Measurements from ENCODE around the gene XNDC1N.
"Not testable (repeated sequence)": the region's sequence is repeated elsewhere in the genome, so short reads cannot be mapped to it uniquely, and the experiment has no call there.

XNDC1N gene

DNA sequence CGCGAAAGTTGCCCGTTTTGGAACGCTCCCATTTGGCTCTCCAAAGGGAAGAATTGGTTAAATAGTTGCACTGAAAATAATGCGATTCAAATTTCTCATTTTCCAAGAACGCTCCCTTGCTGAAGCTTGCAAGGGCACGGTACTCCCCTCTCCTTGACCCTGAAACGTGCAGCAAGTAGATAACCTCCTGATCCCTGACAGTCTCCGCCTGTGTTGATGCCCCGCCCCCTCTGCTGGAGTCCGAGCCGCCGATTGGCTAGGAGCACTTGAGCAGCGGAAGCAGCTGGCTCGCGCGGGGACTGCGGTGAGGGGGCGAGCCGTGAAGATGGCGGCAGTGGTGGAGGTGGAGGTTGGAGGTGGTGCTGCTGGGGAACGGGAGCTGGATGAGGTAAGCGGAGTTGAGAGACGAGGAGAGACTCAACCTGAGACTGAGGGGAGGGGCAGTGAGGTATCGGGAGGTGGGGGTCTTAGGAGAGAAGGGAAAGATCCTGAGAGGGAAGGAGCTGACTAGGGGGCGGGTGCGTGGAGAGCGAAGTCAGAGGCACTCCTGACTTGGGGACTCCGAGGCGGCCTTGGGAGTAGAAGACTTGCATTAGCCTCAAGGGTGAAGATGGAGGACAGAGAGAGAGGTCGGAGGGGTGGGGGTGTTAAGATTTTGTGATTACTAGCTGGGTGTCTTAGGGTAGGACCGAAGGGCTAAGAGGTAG is 496 bp upstream of the XNDC1N start, which contains the start of gene RNF121:
RNF121 (plus strand) TSS at position 310 of the 707 bp plus-strand sequence; CDS start at position 326, 16 bp downstream.
- H3K36me3 Mint-ChIP-seq (ENCODE audit: insufficient read depth), result peaks cover 20% of the 10 kb centered on the region
- H3K27me3 Mint-ChIP-seq, result no peaks in the 10 kb centered on the region

DNA sequence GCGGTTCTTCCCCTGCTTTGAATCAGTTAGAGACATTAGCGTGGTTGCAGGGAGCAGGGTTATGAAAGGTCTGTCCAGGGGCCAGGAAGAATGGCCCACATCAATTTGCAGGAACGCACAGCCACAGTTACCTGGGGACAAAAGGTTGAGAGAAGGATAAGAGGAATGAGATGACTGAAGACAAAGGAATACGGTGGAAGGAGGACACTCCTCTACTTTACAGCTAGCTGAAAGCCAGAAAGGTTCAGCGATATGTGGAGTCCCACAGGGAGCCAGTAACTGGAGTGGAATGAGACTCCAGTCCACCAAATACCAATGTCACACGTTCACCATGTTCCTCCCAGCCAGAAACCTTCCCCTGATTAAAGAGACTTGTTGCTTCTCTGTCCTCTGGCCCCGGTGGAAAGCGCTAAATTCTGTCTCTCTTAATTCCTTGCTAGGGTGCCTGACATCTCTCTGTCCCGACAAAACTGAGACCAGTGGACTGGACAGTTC is 10.7 kb downstream of the XNDC1N start:
- Mint-ChIP-seq H3K4me1 (no peaks in the 10 kb centered on the region), H3K27ac (ENCODE audit: low read depth) (no peak overlapping the region), H3K9me3 (no peaks in the 10 kb centered on the region), H3K27me3 (no peaks in the 10 kb centered on the region), H3K36me3 (ENCODE audit: insufficient read depth) (peaks cover 32% of the 10 kb centered on the region), H3K4me3 (no peak overlapping the region)
- ATAC-seq (replicated peaks; ENCODE audit: extremely low read depth, poor library complexity, severe bottlenecking) (no peak), DNase-seq (ENCODE audit: low spot score in 2 of 2) (no peak)

More for the DNA sequence above, 496 bp upstream of the XNDC1N start, which contains the start of gene RNF121:
- ATAC-seq (replicated peaks; ENCODE audit: extremely low read depth, poor library complexity, severe bottlenecking) (peak; percentile 85), DNase-seq (ENCODE audit: low spot score in 2 of 2) (peak; percentile 95 to 96)
- peak within 1 kb of the TSS; percentile 95 for H3K27ac Mint-ChIP-seq (ENCODE audit: low read depth)
- H3K4me1 Mint-ChIP-seq, result peaks cover 54% of the 10 kb centered on the region
- H3K4me3 Mint-ChIP-seq, result peak within 1 kb of the TSS; percentile 91
- H3K9me3 Mint-ChIP-seq, result no peaks in the 10 kb centered on the region

GRCh38 chr11:71914617-71915189 is 13.7 kb downstream of the XNDC1N start:
- no peaks in the 10 kb centered on the region for H3K9me3 Mint-ChIP-seq
- H3K4me1 Mint-ChIP-seq, result no peaks in the 10 kb centered on the region
- peaks cover 32% of the 10 kb centered on the region for H3K36me3 Mint-ChIP-seq (ENCODE audit: insufficient read depth)
- H3K4me3 Mint-ChIP-seq, result no peak overlapping the region
- no peak overlapping the region for H3K27ac Mint-ChIP-seq (ENCODE audit: low read depth)
- DNase-seq (ENCODE audit: low spot score in 2 of 2) (no peak), ATAC-seq (replicated peaks; ENCODE audit: extremely low read depth, poor library complexity, severe bottlenecking) (no peak)
- no peaks in the 10 kb centered on the region for H3K27me3 Mint-ChIP-seq

- peaks cover 32% of the 10 kb centered on the region for H3K36me3 Mint-ChIP-seq (ENCODE audit: insufficient read depth)
- no peaks in the 10 kb centered on the region for H3K9me3 Mint-ChIP-seq
- no peak overlapping the region for H3K4me3 Mint-ChIP-seq
- DNase-seq (ENCODE audit: low spot score in 2 of 2) (no peak), ATAC-seq (replicated peaks; ENCODE audit: extremely low read depth, poor library complexity, severe bottlenecking) (no peak)
- no peak overlapping the region for H3K27ac Mint-ChIP-seq (ENCODE audit: low read depth)
- no peaks in the 10 kb centered on the region for H3K4me1 Mint-ChIP-seq
- no peaks in the 10 kb centered on the region for H3K27me3 Mint-ChIP-seq
Measured at GRCh38 chr11:71913756-71914526, 14.5 kb downstream of the XNDC1N start.

DNA sequence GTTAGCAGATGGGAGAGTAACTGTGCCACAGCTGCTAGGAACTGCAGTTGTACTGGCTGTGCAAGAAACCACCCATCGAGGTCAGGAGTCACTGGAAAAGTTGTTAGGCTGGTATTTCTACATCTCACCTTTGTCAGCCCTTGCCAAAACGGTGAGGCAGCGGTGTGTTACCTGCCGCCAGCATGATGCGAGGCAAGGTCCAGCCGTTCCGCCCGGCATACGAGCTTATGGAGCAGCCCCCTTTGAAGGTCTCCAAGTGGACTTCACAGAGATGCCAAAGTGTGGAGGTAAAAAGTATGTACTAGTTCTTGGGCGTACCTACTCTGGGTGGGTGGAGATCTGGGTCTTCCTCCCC is 16.4 kb downstream of the XNDC1N start:
- peaks cover 29% of the 10 kb centered on the region for H3K36me3 Mint-ChIP-seq (ENCODE audit: insufficient read depth)
- not testable (repeated sequence) for ATAC-seq (replicated peaks; ENCODE audit: extremely low read depth, poor library complexity, severe bottlenecking); H3K27ac Mint-ChIP-seq (ENCODE audit: low read depth); H3K9me3 Mint-ChIP-seq; H3K27me3 Mint-ChIP-seq; H3K4me3 Mint-ChIP-seq; H3K4me1 Mint-ChIP-seq; DNase-seq (ENCODE audit: low spot score in 2 of 2)

GRCh38 chr11:71911321-71911985 is 16.9 kb downstream of the XNDC1N start:
- not testable (repeated sequence) for H3K27me3 Mint-ChIP-seq; H3K27ac Mint-ChIP-seq (ENCODE audit: low read depth); DNase-seq (ENCODE audit: low spot score in 2 of 2); H3K9me3 Mint-ChIP-seq; H3K4me3 Mint-ChIP-seq; ATAC-seq (replicated peaks; ENCODE audit: extremely low read depth, poor library complexity, severe bottlenecking); H3K4me1 Mint-ChIP-seq
- H3K36me3 Mint-ChIP-seq (ENCODE audit: insufficient read depth), result peaks cover 26% of the 10 kb centered on the region

DNA sequence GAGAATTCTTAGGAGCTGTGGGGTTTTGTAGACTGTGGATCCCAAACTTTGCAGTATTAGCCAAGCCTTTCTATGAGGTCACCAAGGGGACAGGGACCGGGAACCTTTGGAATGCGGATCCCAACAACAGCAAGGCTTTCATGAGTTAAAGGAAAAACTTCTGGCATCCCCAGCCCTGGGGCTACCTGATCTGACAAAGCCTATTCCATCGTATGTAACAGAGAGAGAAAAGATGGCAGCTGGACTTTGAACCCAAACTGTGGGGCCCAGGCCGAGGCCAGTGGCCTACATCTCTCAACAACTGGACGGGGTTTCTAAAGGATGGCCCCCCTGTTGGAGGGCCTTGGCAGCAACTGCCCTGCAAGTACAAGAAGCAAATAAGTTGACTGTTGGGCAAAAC is 17.6 kb downstream of the XNDC1N start:
- not testable (repeated sequence) for H3K27me3 Mint-ChIP-seq; H3K27ac Mint-ChIP-seq (ENCODE audit: low read depth); H3K9me3 Mint-ChIP-seq; H3K4me3 Mint-ChIP-seq; DNase-seq (ENCODE audit: low spot score in 2 of 2); ATAC-seq (replicated peaks; ENCODE audit: extremely low read depth, poor library complexity, severe bottlenecking); H3K4me1 Mint-ChIP-seq
- H3K36me3 Mint-ChIP-seq (ENCODE audit: insufficient read depth), result peaks cover 21% of the 10 kb centered on the region

DNA sequence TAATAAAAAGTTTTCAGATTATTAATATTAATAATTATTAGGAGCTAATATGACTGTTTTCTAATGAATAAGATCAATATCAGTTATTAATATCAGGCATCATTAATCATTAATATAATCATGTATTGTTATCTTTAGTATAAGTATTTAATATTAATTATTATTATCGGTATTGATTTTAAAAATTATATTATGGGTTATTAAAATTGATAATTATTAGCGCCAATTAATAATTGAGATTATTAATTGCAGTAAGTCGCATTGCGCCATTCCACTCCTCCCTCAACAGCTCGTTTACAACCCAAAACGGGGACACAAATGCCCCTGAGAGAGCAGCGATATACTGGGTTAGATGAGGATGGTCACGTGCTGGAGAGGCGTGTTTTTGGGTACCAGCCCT is 20.2 kb downstream of the XNDC1N start:
- H3K27me3 Mint-ChIP-seq, result no peaks in the 10 kb centered on the region
- no peaks in the 10 kb centered on the region for H3K4me1 Mint-ChIP-seq
- no peak for DNase-seq (ENCODE audit: low spot score in 2 of 2)
- H3K36me3 Mint-ChIP-seq (ENCODE audit: insufficient read depth), result peaks cover 4% of the 10 kb centered on the region
- ATAC-seq (replicated peaks; ENCODE audit: extremely low read depth, poor library complexity, severe bottlenecking), result no peak
- H3K27ac Mint-ChIP-seq (ENCODE audit: low read depth), result no peak overlapping the region
- H3K9me3 Mint-ChIP-seq, result no peaks in the 10 kb centered on the region
- no peak overlapping the region for H3K4me3 Mint-ChIP-seq

GRCh38 chr11:71901137-71901536 is 27.3 kb downstream of the XNDC1N start:
- H3K4me3 Mint-ChIP-seq; H3K4me1 Mint-ChIP-seq; ATAC-seq (replicated peaks; ENCODE audit: extremely low read depth, poor library complexity, severe bottlenecking); H3K36me3 Mint-ChIP-seq (ENCODE audit: insufficient read depth); H3K9me3 Mint-ChIP-seq; H3K27ac Mint-ChIP-seq (ENCODE audit: low read depth); H3K27me3 Mint-ChIP-seq; DNase-seq (ENCODE audit: low spot score in 2 of 2): not testable (repeated sequence)

DNA sequence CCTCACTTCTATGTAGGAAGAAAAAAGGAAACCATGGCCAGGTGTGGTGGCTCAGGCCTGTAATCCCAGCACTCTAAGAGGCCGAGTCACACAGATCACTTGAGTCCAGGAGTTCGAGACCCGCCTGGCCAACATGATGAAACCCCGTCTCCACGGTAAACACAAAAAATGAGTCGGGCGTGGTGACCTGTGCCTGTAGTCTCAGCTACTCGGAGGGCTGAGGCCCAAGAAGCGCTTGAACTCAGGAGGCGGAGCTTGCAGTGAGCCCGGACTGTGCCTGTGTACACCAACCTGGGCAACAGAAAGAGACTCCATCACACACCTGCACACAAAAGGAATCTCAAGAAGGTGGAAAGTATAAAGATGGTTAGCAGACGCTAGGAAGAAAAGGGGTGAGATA is 32.4 kb downstream of the XNDC1N start:
- no peak overlapping the region for H3K4me3 Mint-ChIP-seq
- no peaks in the 10 kb centered on the region for H3K9me3 Mint-ChIP-seq
- no peak overlapping the region for H3K27ac Mint-ChIP-seq (ENCODE audit: low read depth)

DNA sequence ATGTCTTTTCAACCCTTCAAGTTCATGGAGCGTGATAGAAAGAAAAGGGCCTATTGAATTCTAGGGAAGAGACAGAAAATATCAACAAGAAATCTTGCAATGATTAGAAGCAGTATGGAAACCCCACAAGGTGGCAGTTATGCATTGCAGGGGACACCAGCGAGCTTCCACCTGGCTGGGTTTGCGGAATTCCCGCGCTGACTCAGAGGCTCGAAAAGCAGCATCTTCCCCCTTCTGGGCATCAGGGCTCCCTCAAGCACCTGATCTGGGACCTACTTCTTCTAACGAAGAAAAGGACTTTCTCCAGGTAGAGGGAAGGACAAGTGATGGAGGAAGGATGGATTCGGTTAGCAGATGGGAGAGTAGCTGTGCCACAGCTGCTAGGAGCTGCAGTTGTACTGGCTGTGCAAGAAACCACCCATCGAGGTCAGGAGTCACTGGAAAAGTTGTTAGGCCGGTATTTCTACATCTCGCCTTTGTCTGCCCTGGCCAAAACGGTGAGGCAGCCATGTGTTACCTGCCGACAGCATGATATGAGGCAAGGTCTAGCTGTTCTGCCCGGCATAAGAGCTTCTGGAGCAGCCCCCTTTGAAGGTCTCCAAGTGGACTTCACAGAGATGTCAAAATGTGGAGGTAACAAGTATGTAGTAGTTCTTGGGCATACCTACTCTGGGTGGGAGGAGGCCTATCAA is 39.1 kb downstream of the XNDC1N start:
- H3K4me1 Mint-ChIP-seq; DNase-seq (ENCODE audit: low spot score in 2 of 2); H3K9me3 Mint-ChIP-seq; H3K27ac Mint-ChIP-seq (ENCODE audit: low read depth); H3K27me3 Mint-ChIP-seq; H3K4me3 Mint-ChIP-seq; ATAC-seq (replicated peaks; ENCODE audit: extremely low read depth, poor library complexity, severe bottlenecking); H3K36me3 Mint-ChIP-seq (ENCODE audit: insufficient read depth): not testable (repeated sequence)

More for the DNA sequence above, 32.4 kb downstream of the XNDC1N start:
- no peak for DNase-seq (ENCODE audit: low spot score in 2 of 2)
- Mint-ChIP-seq H3K27me3 (no peaks in the 10 kb centered on the region), H3K4me1 (no peaks in the 10 kb centered on the region), H3K36me3 (ENCODE audit: insufficient read depth) (peaks cover 5% of the 10 kb centered on the region)
- no peak for ATAC-seq (replicated peaks; ENCODE audit: extremely low read depth, poor library complexity, severe bottlenecking)

Data from central memory CD8-positive, alpha-beta T cell (primary cell).